NCI-H82 (cell line): ENCODE measurements around the gene SPTBN5.
A peak's percentile ranks its signal among the peaks of the same experiment; 100 is the strongest.
"Not testable (repeated sequence)": the region's sequence is repeated elsewhere in the genome, so short reads cannot be mapped to it uniquely, and the experiment has no call there.

Experiments
- DNase-seq: peaks from one replicate; lab custom pipeline; 2025; lab: John Stamatoyannopoulos, UW

Gene SPTBN5

DNA sequence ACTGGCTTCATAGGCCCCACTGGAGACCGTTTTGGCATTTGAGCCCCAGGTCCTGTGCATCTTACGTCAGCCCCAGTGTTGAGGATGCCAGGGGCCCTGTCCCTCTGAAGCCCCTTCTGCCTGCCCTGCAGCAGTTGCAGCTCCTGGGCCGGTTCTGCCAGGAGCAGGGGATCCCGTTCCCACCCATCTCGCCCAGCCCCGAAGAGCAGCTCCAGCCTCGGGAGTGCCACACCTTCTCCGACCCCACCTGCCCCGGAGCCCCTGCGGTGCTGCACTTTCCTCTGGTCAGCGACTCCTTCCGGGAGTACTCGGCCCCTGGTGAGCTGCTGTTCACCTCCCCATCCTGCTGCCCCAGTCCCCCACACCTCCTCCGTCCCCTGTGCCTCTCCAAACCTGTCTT, 46.6 kb downstream of the SPTBN5 start:
- no peak for DNase-seq

DNA sequence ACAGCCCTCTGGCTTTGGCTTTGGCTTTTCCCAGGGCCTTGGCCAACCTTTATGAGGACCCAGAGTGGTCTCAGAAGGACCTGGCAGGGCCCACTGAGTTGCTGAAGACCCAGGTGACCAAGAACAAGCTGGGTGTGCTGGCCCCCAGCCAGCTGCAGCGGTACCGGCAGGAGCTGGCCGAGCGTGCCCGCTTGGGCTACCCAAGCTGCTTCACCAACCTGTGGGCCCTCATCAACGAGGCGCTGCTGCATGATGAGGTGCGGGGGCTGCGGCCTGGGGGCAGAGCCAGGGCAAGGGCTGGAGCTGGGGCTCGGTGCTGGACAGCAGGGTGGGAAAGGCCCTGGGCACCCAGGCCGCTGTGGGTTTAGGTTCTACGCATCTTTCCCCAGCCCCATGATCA, 49.0 kb downstream of the SPTBN5 start:
- no peak for DNase-seq

DNA sequence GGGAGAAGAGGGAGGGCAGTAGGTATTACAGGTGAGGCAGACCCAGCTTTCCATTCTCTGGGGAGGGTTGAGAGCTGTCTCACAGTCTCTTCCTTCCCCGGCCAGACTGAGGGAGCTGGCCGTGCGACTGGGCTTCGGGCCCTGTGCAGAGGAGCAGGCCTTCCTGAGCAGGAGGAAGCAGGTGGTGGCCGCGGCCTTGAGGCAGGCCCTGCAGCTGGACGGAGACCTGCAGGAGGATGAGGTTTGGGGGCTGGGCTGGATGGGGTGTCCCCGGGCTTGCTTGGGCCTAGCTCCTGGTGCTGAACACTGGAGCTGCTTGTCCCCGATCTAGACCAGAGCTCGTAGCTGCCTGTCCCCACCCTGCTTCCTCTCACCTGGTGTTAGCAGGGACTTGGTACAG, 50.3 kb downstream of the SPTBN5 start:
- no peak for DNase-seq

DNA sequence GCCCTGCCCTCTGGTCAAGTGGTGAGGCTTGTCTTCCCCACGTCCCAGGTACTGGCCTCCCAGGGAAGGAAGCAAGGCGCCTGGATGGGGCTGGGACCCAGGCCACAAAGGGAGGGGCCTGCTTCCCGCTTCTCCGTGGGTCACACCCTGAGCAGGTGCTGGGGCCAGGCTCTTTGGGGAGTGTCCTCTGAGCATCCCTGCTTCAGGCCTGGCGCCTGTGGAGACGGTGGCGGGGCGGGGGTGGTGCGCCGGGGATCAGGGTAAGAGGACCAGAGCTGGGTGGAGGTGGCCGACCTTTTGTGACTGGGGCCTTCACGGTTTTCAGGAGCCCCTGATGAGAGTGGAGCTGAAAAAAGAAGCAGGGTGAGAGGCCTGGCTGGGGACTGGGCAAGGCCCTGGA, 51.6 kb downstream of the SPTBN5 start:
- DNase-seq = no peak

DNA sequence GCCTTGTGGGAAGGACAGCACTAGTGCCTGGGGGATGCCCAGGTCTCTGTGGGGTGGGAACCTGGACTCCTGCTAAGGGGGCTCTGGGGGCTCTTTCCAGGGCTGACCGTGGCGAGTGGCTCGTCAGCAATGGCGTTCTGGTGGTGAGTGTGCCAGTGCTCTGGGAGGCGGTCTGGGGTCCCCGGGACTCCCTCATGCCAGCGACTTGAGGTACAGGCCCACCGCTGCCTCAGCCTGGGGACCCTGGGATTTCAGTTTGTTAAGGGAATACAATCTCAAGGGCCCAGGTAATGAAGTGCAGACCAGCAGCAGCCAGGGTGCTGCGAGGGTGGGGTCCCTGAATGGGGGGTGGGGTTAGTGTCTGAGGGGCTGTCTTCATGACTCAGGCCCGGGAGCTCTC, 52.7 kb downstream of the SPTBN5 start:
- no peak for DNase-seq

DNA sequence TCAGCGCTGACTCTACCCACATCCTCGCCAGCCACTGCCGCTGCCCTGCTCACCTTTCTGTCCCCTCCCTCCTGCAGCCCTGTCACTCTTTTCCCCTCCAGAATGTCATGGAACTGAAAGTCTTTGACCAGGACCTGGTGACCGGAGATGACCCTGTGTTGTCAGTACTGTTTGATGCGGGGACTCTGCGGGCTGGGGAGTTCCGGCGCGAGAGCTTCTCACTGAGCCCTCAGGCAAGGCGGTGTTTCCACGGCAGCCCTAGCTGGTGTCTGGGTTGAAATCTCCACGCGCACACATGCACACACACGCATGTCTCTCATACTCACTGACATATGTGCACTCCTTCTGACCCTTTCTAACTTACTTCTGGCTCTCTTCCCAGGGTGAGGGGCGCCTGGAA, 53.2 kb downstream of the SPTBN5 start:
- no peak for DNase-seq

DNA sequence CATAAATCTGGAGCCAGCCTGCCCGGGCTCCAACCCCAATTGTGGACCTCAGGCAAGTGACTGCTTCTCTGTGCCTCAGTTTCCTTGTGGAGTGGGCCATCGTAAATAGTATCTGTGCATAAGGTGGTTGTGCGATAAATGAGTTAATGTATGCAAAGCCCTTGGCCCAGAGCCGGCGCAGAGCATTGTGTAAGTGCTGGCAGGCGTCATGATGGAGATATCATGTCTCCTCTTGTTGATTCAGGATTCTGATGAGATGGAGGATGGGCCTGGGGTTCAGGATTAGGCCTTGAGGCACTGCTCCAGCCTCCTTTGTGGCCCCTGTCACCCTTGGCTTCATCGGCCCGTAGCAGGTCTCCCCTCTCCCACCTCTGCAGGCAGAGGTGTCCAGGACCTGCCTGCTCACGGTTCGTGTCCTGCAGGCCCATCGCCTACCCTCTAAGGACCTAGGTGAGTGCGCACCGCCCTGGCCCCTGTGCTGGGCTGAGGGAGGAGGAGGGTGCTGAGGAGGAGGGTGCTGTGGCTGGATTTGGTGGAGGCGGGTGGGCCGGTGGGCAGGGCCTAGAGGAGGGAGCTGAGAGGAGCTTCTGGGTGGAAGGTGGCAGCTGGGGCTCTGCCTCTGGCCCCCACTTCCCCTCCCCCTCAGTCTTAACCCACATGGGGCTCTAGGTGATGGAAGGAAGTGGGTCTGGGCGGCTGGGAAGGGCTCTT, 53.9 kb downstream of the SPTBN5 start:
- peak; percentile 79 for DNase-seq

DNA sequence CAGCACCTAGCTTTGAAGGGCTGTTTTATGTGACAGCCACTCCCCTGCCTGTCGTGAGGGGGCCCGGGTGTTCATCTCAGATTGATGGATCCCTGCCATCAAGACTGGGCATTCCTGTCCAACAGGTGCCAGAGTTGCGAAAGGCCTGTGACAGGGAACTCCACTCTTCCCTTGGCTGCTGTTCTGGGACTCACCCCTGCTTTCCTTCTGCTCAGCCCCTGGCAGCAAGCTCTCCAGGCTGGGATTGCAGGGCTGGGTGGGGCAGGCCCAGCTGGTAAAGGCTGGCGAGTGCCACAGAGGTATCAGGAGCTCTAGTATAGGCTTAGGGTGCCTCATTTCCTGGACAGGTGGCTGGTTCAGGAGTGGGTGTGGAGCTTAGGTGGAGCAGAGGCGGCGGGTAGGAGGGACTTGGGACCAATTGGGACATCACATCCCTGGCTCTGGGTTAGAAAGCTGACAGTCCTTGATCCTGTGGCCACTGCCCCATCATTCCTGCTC, 55.4 kb downstream of the SPTBN5 start, which contains the start of gene PLA2G4B:
Gene PLA2G4B (plus strand): TSS at position 448 of the 498 bp plus-strand sequence. CDS start 67 bp downstream, outside the sequence.
- peak; percentile 14 for DNase-seq

DNA sequence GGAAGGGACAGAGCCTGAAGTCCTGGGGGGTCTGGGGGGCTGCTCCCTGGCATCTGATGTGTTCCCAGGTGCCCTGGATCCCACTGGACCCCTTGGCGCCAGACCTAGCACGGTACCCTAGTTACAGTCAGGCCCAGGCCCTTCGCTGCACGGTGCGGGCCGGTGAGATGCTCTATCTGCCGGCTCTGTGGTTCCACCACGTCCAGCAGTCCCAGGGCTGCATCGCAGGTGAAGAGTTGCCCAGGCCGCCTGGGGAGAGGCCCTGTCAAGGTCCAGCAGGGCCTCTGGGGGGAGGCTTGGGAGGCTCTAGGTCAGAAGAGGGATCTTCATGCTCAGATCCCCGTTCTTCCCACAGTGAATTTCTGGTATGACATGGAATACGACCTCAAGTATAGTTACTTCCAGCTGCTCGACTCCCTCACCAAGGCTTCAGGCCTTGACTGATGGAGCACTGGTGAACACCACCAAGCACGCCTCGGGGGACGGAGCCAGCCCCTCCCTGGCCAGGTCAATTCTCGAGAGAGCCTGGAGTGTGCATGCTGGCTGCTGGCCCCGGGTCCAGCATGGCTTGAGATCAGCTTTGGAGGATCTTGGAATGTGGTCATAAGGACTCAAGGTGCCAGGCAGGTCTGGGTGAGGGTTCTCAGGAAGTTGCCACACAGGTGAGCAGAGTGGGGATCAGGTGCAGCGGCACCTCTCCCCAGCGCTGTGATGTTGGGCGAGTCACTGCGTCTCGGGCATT, 57.0 kb downstream of the SPTBN5 start:
- no peak for DNase-seq

DNA sequence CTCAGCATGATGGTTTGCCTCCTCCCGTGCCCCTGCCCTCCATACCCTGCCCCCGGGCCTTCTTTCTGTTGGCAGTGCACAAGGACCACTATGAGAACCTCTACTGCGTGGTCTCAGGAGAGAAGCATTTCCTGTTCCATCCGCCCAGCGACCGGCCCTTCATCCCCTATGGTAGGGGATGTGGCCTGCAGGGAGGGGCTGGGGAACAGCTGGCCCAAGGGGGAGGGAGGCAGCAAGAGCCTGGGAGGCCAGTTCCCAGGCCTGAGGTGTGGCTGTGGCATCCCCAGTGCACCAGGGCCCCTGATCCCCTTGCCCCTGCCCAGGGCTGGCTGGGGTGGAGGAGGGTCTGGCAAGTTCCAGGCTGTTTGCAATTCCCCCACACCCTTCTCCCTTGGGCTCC, 57.8 kb downstream of the SPTBN5 start:
- DNase-seq = peak; percentile 9

DNA sequence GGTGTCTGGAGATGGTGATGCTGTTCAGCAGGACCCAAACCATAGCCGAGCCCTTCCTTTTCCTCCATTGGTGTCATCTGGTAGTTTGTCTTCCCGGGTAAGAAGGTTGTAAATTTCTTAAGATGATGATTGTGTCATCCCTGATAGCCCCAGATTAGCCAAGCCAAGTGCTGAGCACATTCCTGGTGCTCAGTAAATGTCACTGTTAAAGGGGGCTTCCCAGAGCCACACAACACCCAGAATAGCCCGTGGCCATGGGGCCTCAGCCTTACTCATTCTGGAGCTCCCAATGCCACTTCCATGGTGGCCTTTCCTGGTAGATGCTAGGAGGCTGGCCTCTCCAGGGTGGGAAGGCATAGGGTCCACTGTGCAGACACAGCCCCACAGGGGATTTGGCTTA, 59.8 kb downstream of the SPTBN5 start:
- no peak for DNase-seq

DNA sequence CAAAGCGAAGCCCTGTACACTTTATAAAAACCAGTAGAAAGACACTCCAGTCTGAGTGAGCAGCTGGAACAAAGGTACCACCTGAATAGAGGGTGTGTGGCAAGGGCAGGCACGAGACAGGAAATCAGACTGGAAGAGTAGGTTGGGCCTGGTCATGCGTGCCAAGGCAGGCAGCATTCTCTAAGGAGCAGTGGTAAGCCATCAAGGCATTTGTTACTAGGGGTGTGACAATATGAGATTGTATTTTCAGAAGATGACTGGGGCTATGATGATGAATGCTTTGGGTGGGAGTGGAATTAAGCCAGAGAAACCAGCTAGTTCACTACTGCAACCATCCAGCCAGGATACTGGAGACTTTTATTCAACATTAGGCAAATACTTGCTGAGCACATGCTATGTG, 61.0 kb downstream of the SPTBN5 start:
- no peak for DNase-seq

DNA sequence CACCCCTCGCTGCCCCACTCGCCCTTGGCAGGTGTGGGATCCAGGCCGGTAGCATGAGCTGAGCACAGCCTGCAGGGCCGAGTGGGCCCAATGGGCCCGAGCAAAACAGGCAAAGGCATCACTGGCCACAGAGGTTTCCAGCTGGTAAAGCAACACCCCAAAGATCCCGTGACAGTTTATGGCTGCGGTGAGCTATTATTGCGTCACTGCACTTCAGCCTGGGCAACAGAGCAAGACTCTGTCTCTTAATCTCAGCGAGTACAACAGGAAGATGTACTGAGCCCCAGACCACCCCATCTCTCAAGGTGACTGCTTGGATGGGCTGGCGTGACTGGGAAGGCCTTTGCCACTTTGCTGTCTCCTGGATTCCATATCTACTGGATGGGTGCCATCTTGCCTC, 61.6 kb downstream of the SPTBN5 start:
- no peak for DNase-seq

DNA sequence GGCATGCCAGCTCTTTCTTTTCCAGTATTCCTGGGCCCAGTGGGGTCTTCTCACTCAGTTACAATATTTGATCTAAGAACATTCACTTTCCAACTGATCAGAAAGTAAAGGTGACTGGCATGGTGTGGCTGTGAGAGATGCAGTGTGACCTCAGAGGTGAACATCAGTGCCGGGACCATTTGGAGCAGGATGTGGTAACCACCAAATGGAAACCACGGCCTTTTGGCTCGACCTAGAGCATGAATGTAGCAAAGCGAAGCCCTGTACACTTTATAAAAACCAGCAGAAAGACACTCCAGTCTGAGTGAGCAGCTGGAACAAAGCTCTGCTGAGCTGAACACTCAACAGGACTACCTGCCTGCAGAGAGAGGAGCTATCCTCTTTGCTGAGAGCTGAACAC, 62.6 kb downstream of the SPTBN5 start:
- not testable (repeated sequence) for DNase-seq

DNA sequence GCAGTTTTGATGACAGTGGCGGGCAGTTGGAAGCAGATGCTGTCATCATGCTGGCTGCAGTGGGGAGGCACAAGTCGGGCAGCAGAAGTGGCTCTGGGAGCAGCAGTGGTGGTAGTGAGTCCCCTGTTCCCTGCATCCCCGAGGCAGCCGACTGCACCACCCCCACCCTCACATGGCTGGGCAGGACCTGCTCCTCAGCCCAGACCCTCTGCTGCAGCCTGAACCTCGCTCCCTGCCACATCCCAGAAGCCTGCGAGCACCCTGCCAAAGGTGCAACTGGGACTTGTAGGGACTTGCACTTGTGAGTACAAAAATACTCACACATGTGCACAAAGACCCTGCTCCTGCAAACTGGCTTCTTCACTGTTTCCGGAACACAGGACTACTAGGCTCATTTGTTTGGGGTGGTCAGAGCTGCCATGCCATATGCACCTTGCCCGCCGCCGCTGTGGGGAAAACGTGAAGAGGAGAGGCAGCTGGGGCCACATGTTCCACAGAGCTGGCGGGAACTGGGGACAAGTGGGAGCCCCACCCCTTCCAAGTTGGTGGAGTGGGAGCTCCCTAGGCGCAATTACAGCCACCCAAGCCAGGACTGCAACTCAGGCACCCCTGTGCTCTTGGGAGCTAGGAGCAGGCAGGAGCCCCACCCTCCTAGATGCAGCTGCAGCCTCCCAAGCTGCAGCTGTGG, 63.8 kb downstream of the SPTBN5 start:
- DNase-seq = no peak

DNA sequence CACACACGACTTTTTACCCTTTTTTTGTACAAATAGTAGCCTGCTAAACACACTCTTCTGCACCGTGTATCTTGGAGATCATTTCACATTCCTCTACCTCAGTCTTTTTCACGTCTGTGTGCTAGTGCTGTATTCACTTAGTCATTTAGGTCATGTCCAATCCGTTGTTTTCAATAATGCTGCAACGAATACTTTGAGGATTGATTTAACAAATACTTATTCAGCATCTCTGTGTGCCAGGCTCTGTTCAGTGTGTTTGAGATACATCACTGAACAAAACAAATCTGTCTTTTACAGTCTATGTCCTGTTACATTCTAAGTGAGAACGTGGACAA, 65.1 kb downstream of the SPTBN5 start:
- no peak for DNase-seq

DNA sequence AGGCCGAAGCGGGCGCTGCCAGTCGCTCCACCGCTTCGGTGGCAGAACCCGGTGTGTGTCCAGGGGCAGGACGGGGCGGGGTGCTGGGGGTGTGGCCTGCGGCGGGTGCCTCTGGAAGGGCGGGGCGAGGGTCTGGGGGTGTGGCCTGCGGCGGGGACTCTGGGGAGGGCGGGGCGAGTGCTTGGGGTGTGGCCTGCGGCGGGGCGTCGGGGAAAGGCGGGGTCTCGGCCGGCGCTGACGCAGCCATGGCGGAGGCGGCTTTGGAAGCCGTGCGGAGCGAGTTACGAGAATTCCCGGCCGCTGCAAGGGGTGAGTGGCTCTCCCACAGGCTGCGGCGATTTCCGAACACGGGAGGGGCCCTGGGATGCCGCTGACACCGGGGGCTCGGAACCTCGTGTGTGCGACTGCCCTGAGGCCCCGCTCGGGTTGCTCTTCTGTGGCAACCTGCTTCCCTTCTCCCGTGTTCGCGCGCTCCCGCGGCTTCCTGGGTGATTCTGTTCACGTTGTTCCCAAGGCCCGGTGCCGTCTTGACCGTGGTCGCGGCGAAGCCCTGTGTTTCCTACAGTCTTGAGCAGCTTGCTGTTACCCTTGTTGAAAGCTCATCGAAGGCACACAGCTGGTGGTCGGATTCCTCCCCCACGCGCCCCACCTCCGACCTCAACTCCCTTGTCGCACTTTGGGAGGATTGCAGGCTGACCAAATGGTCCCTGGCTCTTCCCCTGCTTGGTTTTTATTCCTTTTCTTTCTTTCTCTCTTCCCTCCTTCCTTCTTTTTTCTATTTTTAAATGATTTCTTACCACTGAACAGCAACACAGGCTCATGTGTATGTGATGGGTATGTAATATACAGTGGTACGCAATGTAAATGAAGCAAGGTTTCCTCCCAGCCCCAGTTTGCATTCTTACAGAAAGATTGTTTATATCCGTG, 65.7 kb downstream of the SPTBN5 start, which contains the start of gene JMJD7:
Gene JMJD7 (plus strand): TSS at position 213 of the 927 bp plus-strand sequence. CDS start 33 bp downstream, at position 246.
- peak; percentile 92 for DNase-seq

DNA sequence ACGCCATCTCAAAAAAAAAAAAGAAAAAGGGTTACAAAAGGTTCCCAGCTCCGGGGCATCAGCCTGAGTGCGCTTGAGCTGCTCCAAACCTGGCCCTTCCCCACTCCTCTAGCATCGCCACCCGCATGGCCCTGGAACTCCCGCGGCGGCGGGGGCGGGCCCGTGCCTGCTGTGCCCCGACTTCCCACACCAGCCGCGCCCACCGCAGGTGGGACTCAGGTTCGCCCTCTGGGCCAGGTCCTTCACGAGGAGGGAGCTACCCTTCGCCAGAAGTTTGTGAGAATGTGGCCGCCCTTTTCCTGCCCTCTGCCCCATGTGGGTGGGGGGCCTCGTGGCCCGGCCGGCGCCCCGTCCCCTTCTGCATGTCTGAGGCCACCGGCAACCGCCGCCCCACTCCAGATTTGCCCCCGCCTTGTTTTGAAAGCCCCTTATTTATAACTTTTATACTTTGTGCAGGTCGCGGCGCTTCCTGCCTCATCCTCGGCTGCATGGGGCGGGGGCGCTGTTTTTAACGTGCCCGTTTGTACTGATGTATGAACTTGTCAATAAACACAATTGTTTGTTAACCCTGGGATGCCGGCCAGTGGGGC, 66.5 kb downstream of the SPTBN5 start:
- DNase-seq = peak; percentile 33

DNA sequence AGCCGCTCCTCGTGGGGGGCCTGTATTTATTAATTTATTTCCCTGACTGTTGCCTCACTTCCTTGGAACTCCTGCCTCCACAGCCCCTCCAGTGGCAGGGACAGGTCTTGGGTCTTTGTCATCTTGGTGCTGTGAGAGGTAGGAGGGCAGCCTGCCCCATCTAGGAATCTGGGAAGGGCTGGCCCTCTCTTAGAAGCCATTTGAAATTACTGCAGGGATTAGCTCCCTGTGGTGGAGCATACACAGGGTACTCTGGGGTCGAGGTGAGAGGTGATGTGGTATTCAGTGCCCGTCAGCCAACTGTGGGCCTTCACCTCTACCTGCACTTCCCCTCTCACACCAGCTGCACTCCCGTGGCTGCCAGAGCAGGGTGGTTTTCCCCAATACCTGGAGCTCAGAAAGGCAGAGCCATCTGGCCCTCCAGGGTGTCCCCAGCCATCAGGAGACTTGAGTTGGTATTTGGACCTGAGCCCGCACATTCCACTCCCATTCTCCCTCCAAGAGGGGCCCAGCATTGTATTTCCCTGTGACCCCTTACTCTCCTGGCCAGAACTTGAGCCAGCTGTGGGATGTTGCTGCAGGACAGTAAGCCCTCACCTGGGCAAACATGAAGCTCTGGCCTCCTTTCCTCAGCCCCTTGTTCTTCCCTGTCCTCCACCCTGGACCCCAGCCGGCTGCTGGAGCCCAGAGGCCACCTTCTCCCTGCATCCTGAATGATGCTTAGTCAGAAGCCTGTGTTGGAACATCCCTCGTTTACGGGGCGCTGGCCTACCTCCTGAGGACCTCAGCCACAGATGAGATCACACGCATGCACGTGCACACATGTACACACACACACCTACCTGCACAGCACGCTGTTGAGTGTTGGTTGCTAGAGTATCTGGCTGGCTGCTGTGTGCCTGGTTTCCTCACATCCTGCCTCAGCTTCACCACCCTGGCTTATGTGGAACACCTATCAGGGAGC, 68.0 kb downstream of the SPTBN5 start:
- DNase-seq = no peak

DNA sequence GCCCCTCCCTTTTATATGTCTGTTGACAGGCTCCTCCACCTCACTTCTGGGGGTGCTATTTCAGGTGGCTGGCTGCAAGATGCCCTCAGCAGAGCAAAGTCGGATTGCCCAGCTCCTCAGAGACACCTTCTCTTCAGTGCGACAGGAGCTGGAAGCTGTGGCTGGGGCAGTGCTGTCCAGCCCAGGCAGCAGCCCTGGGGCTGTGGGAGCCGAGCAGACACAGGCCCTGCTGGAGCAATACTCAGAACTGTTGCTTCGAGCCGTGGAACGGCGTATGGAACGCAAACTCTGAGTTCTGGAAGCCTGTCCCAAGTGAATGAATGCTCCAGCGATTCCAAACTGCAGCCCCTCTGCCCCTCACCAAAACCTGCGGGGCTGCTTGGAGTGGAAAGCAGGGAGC, 68.7 kb downstream of the SPTBN5 start:
- DNase-seq = no peak
